GM19025 (cell line): ENCODE measurements around the gene C22orf39.

Source experiments
- ATAC-seq: cut with Tn5 transposase; IDR thresholded peaks from one replicate; pipeline ENCODE4 v1.9.1; 2021; ENCODE audit warnings: mild to moderate bottlenecking, low read depth, moderate library complexity; ENCODE audit not compliant: unreplicated experiment

The C22orf39 gene, protein sequence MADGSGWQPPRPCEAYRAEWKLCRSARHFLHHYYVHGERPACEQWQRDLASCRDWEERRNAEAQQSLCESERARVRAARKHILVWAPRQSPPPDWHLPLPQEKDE

DNA sequence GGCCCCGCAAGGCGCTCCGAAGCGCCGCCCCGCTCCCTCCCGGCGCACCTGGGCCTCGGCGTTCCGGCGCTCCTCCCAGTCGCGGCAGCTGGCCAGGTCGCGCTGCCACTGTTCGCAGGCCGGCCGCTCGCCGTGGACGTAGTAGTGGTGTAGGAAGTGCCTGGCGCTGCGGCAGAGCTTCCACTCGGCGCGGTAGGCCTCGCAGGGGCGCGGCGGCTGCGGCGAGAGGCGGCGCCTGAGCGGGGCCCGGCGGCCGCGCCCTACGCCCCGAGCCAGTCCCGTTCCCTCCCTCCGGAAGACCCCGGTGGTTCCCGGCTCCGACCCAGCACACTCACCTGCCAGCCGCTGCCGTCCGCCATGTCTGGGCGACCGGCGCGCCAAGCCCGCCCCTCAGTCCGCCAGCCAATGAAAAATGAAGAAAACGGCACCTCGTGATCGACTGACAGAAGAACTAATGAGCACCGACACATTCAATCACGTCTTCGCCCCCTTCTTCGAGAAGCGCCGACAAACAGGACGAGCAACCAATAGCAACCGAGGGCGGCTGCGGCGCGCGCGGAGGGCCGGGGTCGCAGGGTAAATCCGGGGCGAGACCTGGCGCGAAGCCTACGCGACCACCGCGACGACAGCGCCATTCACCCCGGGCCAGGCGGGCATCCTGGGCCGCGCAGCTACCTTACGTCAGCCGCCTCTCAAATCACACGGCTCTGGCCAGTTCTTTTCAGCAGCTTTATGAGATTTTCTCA lies at the start of gene C22orf39:
Gene C22orf39, minus strand, starts transcription at position 382 of the 746 bp plus-strand sequence. Its CDS starts 23 bp downstream, at position 359.
- peak; percentile 77 for ATAC-seq

DNA sequence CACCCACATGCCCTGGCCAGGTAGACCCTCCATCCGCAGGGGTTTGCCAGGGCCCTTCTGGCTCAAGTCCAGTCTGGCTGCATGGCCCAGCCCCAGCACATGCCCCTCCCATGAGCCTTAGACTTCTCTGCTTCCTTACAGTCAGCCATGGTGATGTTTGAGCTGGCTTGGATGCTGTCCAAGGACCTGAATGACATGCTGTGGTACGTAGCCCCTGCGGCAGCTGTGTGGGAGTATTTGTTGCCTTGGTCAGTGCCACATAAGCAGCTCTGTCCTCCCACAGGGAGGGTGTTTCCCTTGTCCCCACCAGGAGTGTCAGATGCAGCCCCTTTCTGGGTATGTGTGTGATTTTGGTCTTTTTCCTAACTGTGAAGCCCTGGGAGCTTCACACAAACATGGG lies 49.7 kb upstream of the C22orf39 start:
- no peak for ATAC-seq

DNA sequence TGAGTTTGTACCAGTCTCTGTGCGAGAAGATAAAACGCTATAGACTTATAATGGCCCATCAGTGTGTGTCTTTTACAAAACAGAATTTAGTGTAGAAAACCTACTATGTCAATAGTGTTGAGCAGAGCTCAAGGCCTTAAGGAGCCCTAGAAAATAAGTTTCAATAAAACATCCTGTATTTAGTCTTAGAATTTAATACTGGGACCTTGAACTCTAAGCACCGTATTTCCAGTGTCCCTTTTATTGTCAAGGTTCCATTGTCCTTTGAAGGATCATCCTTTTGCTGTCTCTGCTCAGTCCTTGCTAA lies 48.8 kb upstream of the C22orf39 start:
- ATAC-seq = no peak

DNA sequence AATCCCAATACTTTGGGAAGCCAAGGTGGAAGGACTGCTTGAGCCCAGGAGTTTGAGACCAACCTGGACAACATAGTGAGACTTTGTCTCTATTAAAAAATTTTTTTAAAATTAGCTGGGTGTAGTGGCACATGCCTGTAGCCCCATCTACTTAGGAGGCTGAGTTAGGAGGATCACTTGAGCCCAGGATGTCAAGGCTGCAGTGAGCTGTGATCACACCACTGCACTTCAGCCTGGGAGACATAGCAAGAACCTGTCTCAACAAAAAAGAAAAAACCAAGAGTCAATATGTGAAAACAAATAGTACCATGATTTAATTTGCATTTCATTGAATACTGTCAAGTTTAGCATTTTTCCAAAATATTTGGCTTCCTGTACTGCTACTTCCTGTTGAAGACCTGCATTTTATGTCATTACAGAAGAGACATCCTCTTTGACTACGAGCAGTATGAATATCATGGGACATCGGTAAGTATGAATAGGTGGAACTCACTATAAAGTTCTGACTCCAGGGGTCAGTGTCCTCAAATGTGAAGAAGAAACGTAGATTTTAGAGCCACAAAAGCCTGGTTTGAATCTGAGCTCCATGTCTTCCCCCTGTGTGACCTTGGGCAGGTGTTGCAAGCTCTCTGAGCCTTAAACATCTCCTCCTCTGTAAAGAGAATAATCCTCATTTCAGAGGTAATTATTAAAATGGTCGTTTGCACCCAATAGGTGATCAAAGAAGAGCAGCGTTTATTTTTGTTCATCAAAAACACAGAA lies 48.2 kb upstream of the C22orf39 start:
- no peak for ATAC-seq

DNA sequence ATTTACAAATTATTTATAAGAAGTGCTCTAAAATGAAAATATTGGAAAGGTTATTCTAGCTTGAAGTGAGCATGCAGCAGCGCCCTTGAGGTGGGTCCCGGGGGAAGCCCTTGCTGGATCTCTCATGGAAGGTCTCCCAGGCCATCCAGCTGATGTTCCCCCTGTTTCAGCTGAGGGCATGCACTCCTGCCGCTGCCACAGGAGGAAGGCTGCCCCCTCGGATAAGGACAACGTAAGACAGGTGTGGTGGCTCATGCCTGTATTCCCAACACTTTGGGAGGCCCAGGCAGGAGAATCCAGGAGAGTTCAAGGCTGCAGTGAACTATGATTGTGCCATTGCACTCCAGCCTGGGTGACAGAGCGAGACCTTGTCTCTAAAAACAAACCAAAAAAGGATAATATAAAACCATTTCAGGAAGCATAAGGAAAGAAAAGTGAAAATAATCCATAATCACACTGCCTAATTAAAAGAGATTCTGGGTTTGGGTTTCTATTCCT lies 47.2 kb upstream of the C22orf39 start:
- ATAC-seq = no peak

DNA sequence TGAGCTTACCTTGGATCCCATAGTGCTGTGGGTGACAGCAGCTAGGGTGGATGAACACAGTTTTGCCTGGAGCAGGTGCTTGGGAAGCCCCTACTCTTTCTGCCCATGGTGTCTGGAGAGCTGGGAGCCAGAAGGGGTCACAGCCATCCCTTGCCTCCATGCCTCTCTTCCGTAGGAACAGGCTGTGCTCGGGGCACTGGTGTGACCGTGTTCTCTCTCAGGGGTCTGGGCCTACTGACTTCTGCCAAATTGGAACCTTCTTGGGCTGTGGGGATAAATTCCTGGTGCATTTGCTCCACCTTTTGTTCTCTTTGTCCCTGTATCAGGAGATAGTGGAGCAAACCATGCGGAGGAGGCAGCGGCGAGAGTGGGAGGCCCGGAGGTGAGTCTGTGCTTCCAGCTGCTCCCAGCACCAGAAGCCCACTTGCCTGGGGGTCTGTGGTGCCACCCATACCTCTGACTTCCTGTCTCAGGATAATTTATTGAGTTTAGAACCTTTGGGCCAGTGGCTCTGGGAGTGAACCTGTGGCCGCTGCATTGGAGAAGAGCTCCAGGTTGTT lies 46.6 kb upstream of the C22orf39 start:
- ATAC-seq = no peak

DNA sequence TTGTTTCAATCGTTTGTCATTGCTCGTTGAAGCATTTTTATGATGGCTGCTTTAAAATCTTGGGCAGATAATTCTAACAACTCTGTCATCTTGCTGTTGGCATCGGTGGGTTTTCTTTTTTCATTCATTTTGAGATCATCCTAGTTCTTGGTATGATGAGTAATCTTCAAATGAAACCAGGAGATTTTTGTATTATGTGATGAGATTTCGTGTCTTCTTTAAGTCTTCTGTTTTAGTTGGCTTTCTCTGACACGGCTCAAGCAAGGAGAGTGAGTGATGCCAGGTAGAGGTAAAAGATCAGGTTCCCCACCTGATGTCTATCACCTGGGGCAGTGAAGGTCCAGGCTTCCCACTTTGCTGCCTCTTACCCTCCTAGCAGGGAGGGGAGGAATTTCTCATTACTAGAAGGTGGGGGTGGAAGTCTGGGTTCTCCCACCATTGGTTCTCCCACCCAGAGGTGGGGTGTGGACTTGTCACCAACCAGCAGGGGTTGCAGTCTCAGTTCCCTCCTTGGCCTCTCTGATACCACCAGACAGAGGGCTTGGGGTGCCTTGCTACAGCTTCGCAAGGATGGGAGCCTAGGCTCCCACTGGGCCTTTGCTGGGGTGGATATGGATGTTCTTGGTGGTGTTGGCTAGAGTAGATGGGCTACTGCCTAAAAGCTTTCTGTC lies 45.1 kb upstream of the C22orf39 start:
- no peak for ATAC-seq

DNA sequence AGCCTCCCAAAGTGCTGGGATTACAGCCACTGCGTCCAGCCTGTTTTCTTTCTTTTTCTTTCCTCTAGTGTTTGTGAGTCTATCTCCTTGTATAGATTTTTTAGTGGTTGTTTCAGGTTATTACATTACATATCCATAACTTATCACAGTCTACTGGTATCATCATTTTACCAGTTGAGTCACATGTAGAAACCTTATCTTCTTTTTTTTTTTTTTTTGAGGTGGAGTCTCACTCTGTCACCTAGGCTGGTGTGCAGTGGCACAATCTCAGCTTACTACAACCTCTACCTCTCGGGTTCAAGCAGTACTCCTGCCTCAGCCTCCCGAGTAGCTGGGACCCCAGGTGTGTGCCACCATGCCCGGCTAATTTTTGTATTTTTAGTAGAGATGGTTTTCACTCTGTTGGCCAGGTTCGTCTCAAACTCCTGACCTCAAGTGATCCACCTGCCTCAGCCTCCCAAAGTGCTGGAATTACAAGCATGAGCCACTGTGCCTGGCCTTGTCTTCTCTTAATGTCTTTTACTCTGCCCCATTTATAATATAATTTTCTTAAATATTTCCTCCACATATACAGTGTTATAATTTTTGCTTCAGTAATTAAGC lies 43.2 kb upstream of the C22orf39 start:
- ATAC-seq = no peak

DNA sequence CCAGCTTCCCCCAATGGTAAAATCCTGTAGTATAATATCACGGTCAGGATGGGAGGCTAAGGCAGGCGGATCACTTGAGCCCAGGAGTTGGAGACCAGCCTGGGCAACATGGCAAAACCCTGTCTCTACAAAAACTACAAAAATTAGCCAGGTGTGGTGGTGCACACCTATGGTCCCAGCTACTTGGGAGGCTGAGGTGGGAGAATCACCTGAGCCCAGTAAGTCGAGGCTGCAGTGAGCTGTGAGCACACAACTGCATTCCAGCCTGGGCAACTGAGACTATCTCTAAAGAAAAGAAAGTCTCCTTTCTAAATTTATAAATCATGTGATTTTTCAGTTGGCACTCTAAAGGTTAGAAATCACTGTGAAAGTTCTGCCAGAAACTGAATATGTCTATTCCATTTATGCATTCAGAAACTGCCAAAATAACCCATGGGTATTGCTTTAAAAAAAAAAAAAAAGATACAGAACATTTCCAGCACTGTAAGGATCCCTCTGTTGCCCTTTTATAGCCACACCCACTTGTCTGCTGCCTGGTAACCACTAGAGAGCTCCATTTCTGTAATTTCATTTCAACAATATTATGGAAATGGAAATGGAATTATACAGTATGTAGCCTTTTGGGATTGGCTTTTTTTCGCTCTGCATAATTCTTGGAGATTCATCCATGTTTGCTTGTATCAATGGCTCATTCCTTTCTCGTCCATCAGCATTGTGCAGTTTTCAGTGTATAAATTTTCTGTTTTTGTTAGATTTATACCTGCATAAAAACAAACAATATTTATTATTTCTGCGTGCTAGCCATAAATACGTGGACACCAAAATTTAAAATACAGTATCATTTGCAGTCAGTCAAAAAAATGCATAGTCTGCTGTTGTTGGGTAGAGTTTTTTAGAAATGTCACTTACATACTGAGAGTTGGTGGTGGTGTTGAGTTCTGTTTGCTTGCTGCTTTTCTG lies 41.7 kb upstream of the C22orf39 start:
- ATAC-seq = no peak

DNA sequence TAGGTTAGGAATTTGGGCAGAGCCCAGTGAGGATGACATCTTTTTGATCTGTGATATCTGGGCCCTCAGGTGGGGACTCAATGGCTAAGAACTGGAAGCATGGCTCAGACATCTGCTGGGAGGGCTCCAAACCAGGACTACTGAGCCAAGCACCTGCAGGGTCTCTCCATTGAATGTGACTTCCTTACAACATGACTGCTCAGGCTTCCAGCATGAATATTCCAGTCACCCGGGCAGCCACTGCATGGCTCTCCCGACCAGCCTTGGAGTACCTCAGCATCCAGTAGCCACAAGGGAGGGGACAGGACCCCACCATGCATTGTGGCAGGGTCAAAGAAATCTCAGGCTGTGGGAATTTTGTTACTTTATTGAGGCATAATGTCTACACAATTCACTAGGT lies 40.8 kb upstream of the C22orf39 start:
- ATAC-seq = no peak

DNA sequence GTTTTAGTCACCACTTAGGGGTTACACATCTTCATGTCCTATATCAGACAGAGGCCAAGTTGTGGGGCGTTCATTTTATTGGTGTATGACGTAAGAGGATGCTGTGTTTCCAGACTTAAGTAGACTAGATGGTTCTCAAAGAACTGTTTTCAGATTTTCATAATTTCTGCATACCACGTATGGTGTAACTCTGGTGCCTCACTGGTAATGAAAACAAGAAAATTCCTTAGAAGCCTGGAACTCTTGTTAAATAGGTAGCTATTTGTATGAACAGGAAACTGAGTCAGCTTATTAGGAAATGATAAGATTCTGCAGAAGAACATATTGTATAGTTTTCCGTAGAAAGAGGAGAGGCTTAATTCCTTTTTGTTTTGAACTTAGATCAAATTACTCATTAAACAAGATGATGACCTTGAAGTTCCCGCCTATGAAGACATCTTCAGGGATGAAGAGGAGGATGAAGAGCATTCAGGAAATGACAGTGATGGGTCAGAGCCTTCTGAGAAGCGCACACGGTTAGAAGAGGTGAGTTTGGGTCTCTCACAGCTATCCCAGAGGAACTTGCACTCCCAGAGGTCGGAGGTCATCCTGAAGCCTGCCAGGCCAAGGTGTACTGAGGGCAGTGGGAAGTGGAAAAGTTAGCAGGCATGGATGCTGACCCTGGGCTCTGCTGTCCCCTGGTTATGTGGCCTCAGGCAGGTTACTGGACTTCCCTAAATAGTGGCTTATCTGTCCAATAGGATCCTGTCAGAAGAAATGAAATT lies 36.2 kb upstream of the C22orf39 start:
- no peak for ATAC-seq

DNA sequence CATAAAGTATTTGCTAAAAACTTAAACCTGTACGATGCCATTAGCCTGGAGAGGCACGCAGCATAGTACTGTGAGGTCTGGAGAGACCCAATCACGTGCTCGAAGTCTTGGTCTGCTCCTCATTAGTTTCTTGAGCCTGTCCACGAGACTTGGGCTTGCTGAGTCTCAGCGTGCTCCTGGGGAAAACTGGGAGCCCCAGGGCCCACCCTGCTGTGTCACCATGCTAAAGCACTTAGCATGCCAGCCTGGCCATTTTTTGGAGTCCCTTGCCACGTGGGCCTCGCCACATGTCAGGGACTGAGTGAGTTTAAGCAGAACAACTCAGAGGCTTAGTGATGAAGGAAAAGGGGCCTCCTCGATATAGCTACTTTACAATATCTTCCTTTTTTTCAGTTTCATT lies 34.8 kb upstream of the C22orf39 start:
- ATAC-seq = no peak

DNA sequence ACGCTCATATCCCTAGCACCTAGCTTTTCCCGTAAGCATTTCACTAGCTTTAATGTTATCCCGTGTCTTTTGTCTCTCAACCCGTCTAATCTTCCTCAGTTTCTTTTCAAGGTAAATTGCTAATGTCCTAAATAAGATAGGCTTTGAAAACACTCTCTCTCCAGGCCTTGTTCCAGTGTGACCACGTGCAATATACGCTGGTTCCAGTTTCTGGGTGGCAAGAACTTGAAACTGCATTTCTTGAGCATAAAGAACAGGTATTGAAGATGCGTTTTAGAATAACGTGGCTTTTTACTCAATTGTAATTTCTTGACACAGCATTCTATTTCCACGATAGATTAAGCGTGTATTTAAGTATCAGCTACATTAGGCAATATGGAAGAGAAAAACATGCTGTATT lies 33.3 kb upstream of the C22orf39 start:
- ATAC-seq = no peak

DNA sequence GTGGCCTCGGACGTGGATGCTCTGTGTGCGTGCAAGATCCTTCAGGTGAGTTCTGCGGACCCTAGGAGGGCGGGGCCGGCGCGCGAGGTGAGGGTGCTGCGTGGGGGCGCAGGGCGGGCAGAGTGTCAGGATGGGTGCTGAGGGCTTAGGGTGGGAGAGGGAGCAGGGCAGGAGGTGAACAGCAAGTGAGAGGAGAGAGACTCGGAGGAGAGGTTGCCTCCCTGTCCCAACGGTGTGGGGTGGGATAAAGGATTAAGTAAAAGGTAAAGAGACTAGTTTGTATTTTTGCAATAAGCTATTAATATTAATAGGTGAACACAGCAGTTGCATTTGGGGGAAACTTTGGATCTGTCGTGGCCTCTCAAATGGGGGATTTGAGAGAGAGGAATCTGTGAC lies 32.7 kb upstream of the C22orf39 start:
- ATAC-seq = no peak

DNA sequence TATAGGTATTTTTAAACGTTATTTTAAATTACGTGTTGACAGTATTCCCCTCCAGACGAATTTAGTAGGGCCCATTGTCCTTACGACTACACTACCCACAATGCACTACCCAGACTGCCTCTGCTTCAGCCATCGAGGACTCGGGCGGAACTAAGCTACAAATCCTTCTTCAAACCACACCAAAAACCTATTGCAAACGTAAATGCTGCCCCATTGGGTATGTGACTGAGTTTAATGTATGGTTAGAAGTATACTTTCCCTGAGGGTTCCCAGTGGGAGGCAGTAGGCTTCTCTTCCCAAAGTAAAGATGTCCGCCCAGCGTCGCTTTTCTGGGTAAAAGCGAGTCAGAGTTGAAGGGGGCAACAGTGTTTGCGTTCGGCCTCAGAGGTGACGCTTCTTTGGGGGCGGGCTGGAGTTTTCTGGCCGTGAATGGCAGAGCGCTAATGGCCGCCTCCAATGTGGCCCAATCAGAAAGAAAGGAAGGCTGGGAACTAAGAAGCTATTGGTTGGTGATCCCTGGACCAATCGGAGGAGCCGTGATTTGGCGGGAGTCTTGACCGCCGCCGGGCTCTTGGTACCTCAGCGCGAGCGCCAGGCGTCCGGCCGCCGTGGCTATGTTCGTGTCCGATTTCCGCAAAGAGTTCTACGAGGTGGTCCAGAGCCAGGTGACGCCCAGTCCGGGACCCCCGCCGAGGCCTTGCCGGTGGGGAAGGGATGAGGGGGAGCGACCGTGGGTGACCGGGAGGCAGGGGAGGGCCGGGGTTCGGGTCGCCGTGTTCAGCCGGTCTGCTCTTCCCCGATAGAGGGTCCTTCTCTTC lies 32.1 kb upstream of the C22orf39 start, which contains the start of gene CDC45:
Gene CDC45, plus strand, starts transcription at position 566 of the 818 bp plus-strand sequence. Its CDS starts 49 bp downstream, at position 615.
- ATAC-seq = peak; percentile 83

DNA sequence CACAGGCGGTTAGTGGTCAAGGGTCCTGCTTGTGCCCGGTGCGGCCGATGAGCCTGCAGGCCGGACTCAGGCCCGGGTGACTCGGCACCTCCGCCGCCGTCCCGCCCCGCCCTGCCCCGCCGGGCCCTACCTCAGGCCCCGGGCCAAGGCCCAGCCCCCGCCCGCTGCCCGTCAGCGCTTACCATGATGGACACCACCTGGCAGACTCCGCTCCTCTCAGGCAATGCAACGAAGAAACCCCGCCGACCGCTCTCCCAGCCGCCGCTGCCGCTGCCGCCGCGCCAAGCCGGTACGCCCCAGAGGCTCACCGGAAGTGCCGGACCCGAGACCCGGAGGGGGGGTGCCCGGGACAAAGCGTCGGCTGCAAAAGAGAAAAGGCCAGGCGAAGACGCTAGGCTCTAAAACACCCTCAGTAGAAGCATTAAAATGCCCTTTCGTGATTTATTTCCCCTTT lies 31.4 kb upstream of the C22orf39 start, which contains the start of gene UFD1:
Gene UFD1, minus strand, starts transcription at position 293 of the 454 bp plus-strand sequence. Its CDS starts 108 bp downstream, at position 185.
- peak; percentile 52 for ATAC-seq
